Activated T-cell treated with anti-CD3 and anti-CD28 coated beads, Interleukin-2, amount 50 U/mL, for 4 hours (primary cell): ENCODE measurements around the gene TBC1D10B. TPM values are rescaled to one million over a fixed set of nuclear protein-coding genes. Genes with fewer than 3 reads are reported as not detected.
"Not testable (repeated sequence)": the region's sequence is repeated elsewhere in the genome, so short reads cannot be mapped to it uniquely, and the experiment has no call there.

Experiments used
- ATAC-seq, 2 donors: fragments of 200-7000 bp; cut with Tn5 transposase; one replicate each; pipeline ENCODE4 v1.10.0; 2021
- DNase-seq: peaks from one replicate; pipeline ENCODE4 v3.0.0-alpha.2; 2020
- H3K27me3 Mint-ChIP-seq: one replicate; pipeline ENCODE4 v1.8.0; 2021; ENCODE audit warnings: low read depth, mixed read lengths
- H3K36me3 Mint-ChIP-seq: one replicate; pipeline ENCODE4 v1.8.0; 2022; ENCODE audit warnings: mixed read lengths; ENCODE audit not compliant: insufficient read depth
- H3K4me1 Mint-ChIP-seq: one replicate; pipeline ENCODE4 v1.8.0; 2021; ENCODE audit warnings: low read depth, mixed read lengths
- H3K4me3 Mint-ChIP-seq: one replicate; pipeline ENCODE4 v1.8.0; 2021; ENCODE audit warnings: mild to moderate bottlenecking, moderate library complexity, mixed read lengths
- H3K9me3 Mint-ChIP-seq: one replicate; pipeline ENCODE4 v1.8.0; 2021; ENCODE audit warnings: mixed read lengths
- total RNA-seq, 3 donors: library from RNA; stranded (reverse); gene quantifications; one replicate each; pipeline ENCODE4 v1.2.1, GENCODE V29; 2021

Gene TBC1D10B
- total RNA-seq, 3 donors from 2014 or later = 48.2 to 52.5 (median 49.6) TPM

GRCh38 chr16:30309255-30309654 is 61.0 kb downstream of the TBC1D10B start:
- H3K4me3 Mint-ChIP-seq, DNase-seq, H3K36me3 Mint-ChIP-seq, H3K27me3 Mint-ChIP-seq, ATAC-seq, H3K9me3 Mint-ChIP-seq: not testable (repeated sequence)
- H3K4me1 Mint-ChIP-seq = peaks cover 19% of the 10 kb centered on the region

Other genes starting within 250 kb of the TBC1D10B start
- 10 to 100 TPM; 29.1 to 37.5 (median 32.6) TPM for gene MAPK3, start 247.3 kb downstream of the TBC1D10B start, total RNA-seq
- 100 to 1,000 TPM; 747 to 940 (median 832) TPM for gene CORO1A, start 186.9 kb downstream of the TBC1D10B start, total RNA-seq
- gene BOLA2B, start 176.8 kb downstream of the TBC1D10B start, total RNA-seq = 100 to 1,000 TPM; 468 to 531 (median 481) TPM
- gene SLX1A, start 176.6 kb downstream of the TBC1D10B start, total RNA-seq = 100 to 1,000 TPM in 1 of 3 donors, 10 to 100 TPM in 2; 84.5 to 110 (median 95.6) TPM
- 1 to 10 TPM; 6.8 to 7.6 (median 7.0) TPM for gene SULT1A3, start 171.2 kb downstream of the TBC1D10B start, total RNA-seq
- gene NPIPB13, start 122.0 kb downstream of the TBC1D10B start, total RNA-seq = 10 to 100 TPM in 1 of 3 donors, 1 to 10 TPM in 2; 8.2 to 10.2 (median 8.3) TPM
- 10 to 100 TPM; 95.2 to 97.2 (median 96.8) TPM for gene CD2BP2, start 15.2 kb downstream of the TBC1D10B start, total RNA-seq
- gene MYL11, start 4.3 kb upstream of the TBC1D10B start, total RNA-seq = under 1 TPM in 1 of 3 donors, not detected in 2; 0.76 TPM
- gene SEPTIN1, start 12.1 kb upstream of the TBC1D10B start, total RNA-seq = 100 to 1,000 TPM; 133 to 164 (median 152) TPM
- 10 to 100 TPM; 18.0 to 19.2 (median 18.1) TPM for gene ZNF48, start 24.9 kb upstream of the TBC1D10B start, total RNA-seq
- gene ZNF771, start 37.1 kb upstream of the TBC1D10B start, total RNA-seq = 1 to 10 TPM; 7.1 to 9.8 (median 9.4) TPM
- gene DCTPP1, start 59.5 kb upstream of the TBC1D10B start, total RNA-seq = 100 to 1,000 TPM; 226 to 283 (median 250) TPM
- 10 to 100 TPM; 64.5 to 69.1 (median 67.1) TPM for gene SEPHS2, start 75.4 kb upstream of the TBC1D10B start, total RNA-seq
- 100 to 1,000 TPM; 193 to 259 (median 220) TPM for gene ITGAL, start 102.2 kb upstream of the TBC1D10B start, total RNA-seq
- gene ZNF768, start 156.1 kb upstream of the TBC1D10B start, total RNA-seq = 10 to 100 TPM in 2 of 3 donors, 1 to 10 TPM in 1; 9.1 to 10.7 (median 10.5) TPM
- 10 to 100 TPM; 14.2 to 15.4 (median 15.2) TPM for gene ZNF747, start 164.4 kb upstream of the TBC1D10B start, total RNA-seq
- gene ZNF764, start 187.9 kb upstream of the TBC1D10B start, total RNA-seq = 10 to 100 TPM; 21.2 to 23.4 (median 22.5) TPM
- 1 to 10 TPM; 5.6 to 8.1 (median 7.4) TPM for gene ZNF688, start 201.2 kb upstream of the TBC1D10B start, total RNA-seq
- gene ZNF785, start 215.2 kb upstream of the TBC1D10B start, total RNA-seq = 1 to 10 TPM; 4.7 to 9.5 (median 6.8) TPM
- 10 to 100 TPM; 15.4 to 16.9 (median 16.0) TPM for gene ZNF689, start 239.9 kb upstream of the TBC1D10B start, total RNA-seq